Thyroid gland (tissue), 4 donors: ENCODE data around the gene GABPB1. TPM values are rescaled to one million over a fixed set of nuclear protein-coding genes. Genes with fewer than 3 reads are reported as not detected.

ENCODE experiments used
- DNase-seq, 2 donors: peaks; one replicate each; pipeline ENCODE4 v3.0.0-alpha.2; 2019
- H3K27ac ChIP-seq, 3 donors: fragments of 200-600 bp; sonication (generic); 1 replicate in 2 of 3; 2 replicates in 1 of 3; pipeline ENCODE4 v1.5.1; 2016 to 2019; ENCODE audit warnings: mild to moderate bottlenecking in 1 of 3, moderate library complexity in 1 of 3
- H3K27me3 ChIP-seq: fragments of 200-600 bp; sonication (generic); one replicate; pipeline ENCODE4 v1.5.1; 2019
- H3K36me3 ChIP-seq, 2 donors: fragments of 200-600 bp; sonication (generic); one replicate each; pipeline ENCODE4 v1.5.1; 2016 to 2019
- H3K4me1 ChIP-seq, 2 donors: fragments of 200-600 bp; sonication (generic); one replicate each; pipeline ENCODE4 v1.5.1; 2017 to 2019
- H3K4me3 ChIP-seq, 3 donors: fragments of 200-600 bp; sonication (generic); replicated peaks in 1 of 3; 1 replicate in 2 of 3; 2 replicates in 1 of 3; pipeline ENCODE4 v1.5.1; 2016; ENCODE audit warnings: mild to moderate bottlenecking in 1 of 3
- H3K9me3 ChIP-seq: fragments of 200-600 bp; sonication (generic); one replicate; pipeline ENCODE4 v1.5.1; 2017
- CTCF ChIP-seq, 6 experiments: fragments of 200-600 bp in 3 of 6; fragments of 450-650 bp in 3 of 6; sonication (generic) in 3 of 6; IDR thresholded peaks; one replicate each; pipeline ENCODE4 v1.5.1; 2016 to 2019; ENCODE audit warnings: antibody characterized with exemption in 6 of 6, mild to moderate bottlenecking in 2 of 6, inconsistent platforms in 1 of 6, moderate library complexity in 1 of 6
- POLR2A ChIP-seq, 2 donors: fragments of 450-650 bp; IDR thresholded peaks; one replicate each; pipeline ENCODE4 v1.6.1; 2017; ENCODE audit warnings: antibody characterized with exemption in 2 of 2, mild to moderate bottlenecking in 2 of 2, moderate library complexity in 1 of 2
- WGBS, 2 donors: methylation state at CpG; one replicate each; pipeline ENCODE4 v1.1.5; 2017; 5-methylcytosine and 5-hydroxymethylcytosine counted together
- intact Hi-C: fragments of 100-400 bp; cut with DNase I; formaldehyde crosslinking; loops from one replicate; pipeline ENCODE4 v1.15.1; 2023
- total RNA-seq, 4 donors: library from RNA; depleted of rRNA; stranded (reverse); fragments of >200 nt; gene quantifications; one replicate each; pipeline ENCODE4 v1.2.3, GENCODE V29; 2016

GABPB1 gene
- total RNA-seq, 4 donors from 2014 or later, result 22.2 to 30.0 (median 27.3) TPM

GRCh38 chr15:50363612-50364011 is 8.6 kb upstream of the GABPB1 start:
- no peaks in the 10 kb centered on the region for H3K36me3 ChIP-seq
- no peaks in the 10 kb centered on the region for H3K27me3 ChIP-seq
- no peak overlapping the region for H3K27ac ChIP-seq
- TF ChIP-seq CTCF (IDR thresholded peaks at IDR 0.05) (no peak), POLR2A (IDR thresholded peaks at IDR 0.05) (no peak)
- DNase-seq, result no peak
- WGBS, 2 donors, result 93 to 100% methylated on average over 2 of the region's 2 CpGs
- intact Hi-C loops, result no loop called here
- H3K4me3 ChIP-seq, result no peak overlapping the region
- no peaks in the 10 kb centered on the region for H3K4me1 ChIP-seq
- H3K9me3 ChIP-seq, result no peaks in the 10 kb centered on the region

- DNase-seq, result no peak
- Histone ChIP-seq H3K36me3 (no peaks in the 10 kb centered on the region), H3K27me3 (no peaks in the 10 kb centered on the region), H3K27ac (no peak overlapping the region), H3K4me3 (no peak overlapping the region), H3K4me1 (peaks cover 3 to 5% of the 10 kb centered on the region in 2 donors), H3K9me3 (no peaks in the 10 kb centered on the region)
- intact Hi-C loops, result no loop called here
- 88 to 89% methylated on average over 6 of the region's 6 CpGs for WGBS, 2 donors
- TF ChIP-seq CTCF (IDR thresholded peaks at IDR 0.05) (no peak), POLR2A (IDR thresholded peaks at IDR 0.05) (no peak)
These were observed 6.8 kb upstream of the GABPB1 start for GRCh38 chr15:50361756-50362155.

GRCh38 chr15:50358845-50359244 is 3.8 kb upstream of the GABPB1 start:
- no peaks in the 10 kb centered on the region for H3K36me3 ChIP-seq
- peaks cover 12 to 14% of the 10 kb centered on the region in 2 donors for H3K4me1 ChIP-seq
- DNase-seq, result peak in 1 of 2 donors; percentile 17
- 88 to 95% methylated on average over 1 of the region's 1 CpG for WGBS, 2 donors
- H3K27ac ChIP-seq, result no peak overlapping the region
- TF ChIP-seq POLR2A (IDR thresholded peaks at IDR 0.05), result no peak
- peak in 2 of 6 experiments; percentile 9 to 17 for TF ChIP-seq CTCF (IDR thresholded peaks at IDR 0.05)
- no peaks in the 10 kb centered on the region for H3K9me3 ChIP-seq
- H3K4me3 ChIP-seq, result no peak overlapping the region
- H3K27me3 ChIP-seq, result no peaks in the 10 kb centered on the region
- intact Hi-C loops, result no loop called here

GRCh38 chr15:50355980-50356379 is 982 bp upstream of the GABPB1 start:
- Histone ChIP-seq H3K9me3 (no peaks in the 10 kb centered on the region), H3K4me1 (peaks cover 32 to 35% of the 10 kb centered on the region in 2 donors), H3K36me3 (no peaks in the 10 kb centered on the region), H3K27ac (peak overlapping the region in 2 of 3 donors; percentile 98 to 99), H3K4me3 (peak overlapping the region; percentile 92 to 96 (median 93)), H3K27me3 (no peaks in the 10 kb centered on the region)
- TF ChIP-seq CTCF (IDR thresholded peaks at IDR 0.05), result no peak
- no peak for TF ChIP-seq POLR2A (IDR thresholded peaks at IDR 0.05)
- WGBS, 2 donors, result 7 to 16% methylated on average over 2 of the region's 2 CpGs
- intact Hi-C loops, result no loop called here
- no peak for DNase-seq

- DNase-seq, result no peak
- Histone ChIP-seq H3K36me3 (no peaks in the 10 kb centered on the region), H3K9me3 (no peaks in the 10 kb centered on the region), H3K27me3 (no peaks in the 10 kb centered on the region), H3K4me3 (peak overlapping the region; percentile 92 to 96 (median 93)), H3K4me1 (peaks cover 33 to 39% of the 10 kb centered on the region in 2 donors), H3K27ac (peak overlapping the region in 2 of 3 donors; percentile 98 to 99)
- TF ChIP-seq CTCF (IDR thresholded peaks at IDR 0.05) (no peak), POLR2A (IDR thresholded peaks at IDR 0.05) (no peak)
- intact Hi-C loops, result no loop called here
- 0 to 1% methylated on average over 8 of the region's 8 CpGs for WGBS, 2 donors
These were observed 564 bp upstream of the GABPB1 start for GRCh38 chr15:50355619-50355905.
